Endothelial cell of umbilical vein (primary cell): ENCODE results near the gene RBM28. TPM values are rescaled to one million over a fixed set of nuclear protein-coding genes. Genes with fewer than 3 reads are reported as not detected.

Source experiments
- BruUV-seq: library from RNA; stranded (reverse); fragments of 400-500 nt; replicated peaks from 2 replicates; lab custom pipeline; 2021; lab: Mats Ljungman, UMichigan
- CTCF ChIA-PET: fragments of 300-600, 350-600 bp; sonication (Branson Sonifier 250); formaldehyde crosslinking; loops from one replicate; lab custom pipeline; 2021; ENCODE audit warnings: antibody characterized with exemption, inconsistent platforms; lab: Charles Lee
- POLR2A ChIA-PET: fragments of 300-600, 350-600 bp; sonication (Branson Sonifier 250); formaldehyde crosslinking; loops from one replicate; lab custom pipeline; 2021; ENCODE audit warnings: antibody characterized with exemption, inconsistent platforms; lab: Charles Lee
- DNase-seq: peaks from one replicate; pipeline ENCODE4 v3.0.0-alpha.2; 2011; ENCODE audit warnings: low read depth, low spot score
- FAIRE-seq: peaks from 2 replicates; lab custom pipeline; 2011; peaks lifted over from hg19 to GRCh38; lab: Jason Lieb, UNC
- H2AFZ ChIP-seq: 2 replicates; pipeline ENCODE4 v1.6.0; 2012; ENCODE audit warnings: low read depth, low read length, control low read depth, inconsistent platforms
- H3K27ac ChIP-seq: 2 replicates; pipeline ENCODE4 v1.5.1; 2011; ENCODE audit warnings: low read depth, mild to moderate bottlenecking, control low read depth, low read length, moderate library complexity; ENCODE audit not compliant: insufficient read depth
- H3K27me3 ChIP-seq, 2 experiments: 2 replicates each; pipeline versions ENCODE4 v1.6.0 to v1.6.1; 2011; ENCODE audit warnings: low read length in 2 of 2, mixed read lengths in 1 of 2; ENCODE audit not compliant: control insufficient read depth in 2 of 2, insufficient read depth in 2 of 2
- H3K36me3 ChIP-seq, 2 experiments: 2 replicates in 1 of 2; 3 replicates in 1 of 2; pipeline ENCODE4 v1.5.1; 2011; ENCODE audit warnings: low read length in 2 of 2, mild to moderate bottlenecking in 1 of 2, moderate library complexity in 1 of 2; ENCODE audit not compliant: control insufficient read depth in 2 of 2, insufficient read depth in 2 of 2; ENCODE audit errors: extremely low read depth in 1 of 2
- H3K4me1 ChIP-seq: 3 replicates; pipeline ENCODE4 v1.5.1; 2011; ENCODE audit warnings: mild to moderate bottlenecking, low read length; ENCODE audit not compliant: control insufficient read depth, insufficient read depth; ENCODE audit errors: extremely low read depth
- H3K4me2 ChIP-seq: 2 replicates; pipeline ENCODE4 v1.6.1; 2011; ENCODE audit warnings: low read length, control low read depth, mixed read lengths; ENCODE audit not compliant: insufficient read depth
- H3K4me3 ChIP-seq, 3 experiments: fragments of 200-600 bp in 1 of 3; sonication (generic), shearing (Covaris generic) in 1 of 3; replicated peaks in 1 of 3; 2 replicates each; pipeline ENCODE4 v1.5.1; 2011 to 2016; ENCODE audit warnings: control low read depth in 3 of 3, low read length in 3 of 3, mild to moderate bottlenecking in 2 of 3, inconsistent platforms in 1 of 3, low read depth in 1 of 3, moderate library complexity in 1 of 3; ENCODE audit not compliant: insufficient read depth in 1 of 3
- H3K79me2 ChIP-seq: 2 replicates; pipeline ENCODE4 v1.6.0; 2012; ENCODE audit warnings: low read length, inconsistent platforms; ENCODE audit not compliant: control insufficient read depth, insufficient read depth
- H3K9ac ChIP-seq: replicated peaks from 2 replicates; pipeline ENCODE3; 2011; ENCODE audit warnings: low read length, control low read depth; ENCODE audit not compliant: insufficient read depth; ENCODE audit errors: extremely low read depth
- H3K9me1 ChIP-seq: replicated peaks from 3 replicates; pipeline ENCODE4 v1.6.0; 2011; ENCODE audit warnings: mild to moderate bottlenecking, low read length; ENCODE audit not compliant: control insufficient read depth, insufficient read depth; ENCODE audit errors: extremely low read depth
- H3K9me3 ChIP-seq: replicated peaks from 2 replicates; pipeline ENCODE4 v1.5.1; 2012; ENCODE audit warnings: low read length, inconsistent platforms; ENCODE audit not compliant: control insufficient read depth, insufficient read depth
- H4K20me1 ChIP-seq: replicated peaks from 2 replicates; pipeline ENCODE3; 2011; ENCODE audit warnings: mild to moderate bottlenecking, low read length; ENCODE audit not compliant: control insufficient read depth, insufficient read depth; ENCODE audit errors: extremely low read depth
- EZH2 ChIP-seq: IDR thresholded peaks from 2 replicates; pipeline ENCODE4 v1.6.1; 2012; ENCODE audit warnings: borderline replicate concordance, low read depth, mild to moderate bottlenecking, moderate library complexity, low read length, inconsistent platforms; ENCODE audit not compliant: severe bottlenecking
- FOS ChIP-seq: IDR thresholded peaks from 2 replicates; pipeline ENCODE4 v1.6.1; 2011; ENCODE audit warnings: mild to moderate bottlenecking, low read length, moderate library complexity, borderline replicate concordance; ENCODE audit not compliant: insufficient read depth
- GATA2 ChIP-seq: IDR thresholded peaks from 2 replicates; pipeline ENCODE4 v1.7.0; 2011; ENCODE audit warnings: low read depth, mild to moderate bottlenecking, moderate library complexity, mixed read lengths, low read length; ENCODE audit not compliant: insufficient read length, insufficient read depth
- JUN ChIP-seq: IDR thresholded peaks from 2 replicates; pipeline ENCODE4 v1.6.1; 2011; ENCODE audit warnings: borderline replicate concordance, low read depth; ENCODE audit not compliant: insufficient read length, insufficient read depth
- MYC ChIP-seq: IDR thresholded peaks from one replicate; pipeline ENCODE4 v1.6.1; 2011; ENCODE audit warnings: mild to moderate bottlenecking, low read depth, low read length
- POLR2A ChIP-seq: IDR thresholded peaks from 2 replicates; pipeline ENCODE4 v1.6.1; 2012; ENCODE audit warnings: low read depth, mild to moderate bottlenecking, control low read depth, low read length
- POLR2AphosphoS5 ChIP-seq: IDR thresholded peaks from 2 replicates; pipeline ENCODE4 v1.6.1; 2012; ENCODE audit warnings: low read depth, mild to moderate bottlenecking, control low read depth, low read length, moderate library complexity; ENCODE audit not compliant: insufficient read depth
- dilution Hi-C: fragments of 300-500 bp; cut with MboI; formaldehyde crosslinking; loops from one replicate; pipeline ENCODE4 v1.15.0; 2019; ENCODE audit warnings: low sequenced_read_pairs; ENCODE audit not compliant: extremely low pct_ligation_motif_present
- intact Hi-C: fragments of 100-400 bp; cut with micrococcal nuclease; formaldehyde crosslinking; loops from one replicate; pipeline ENCODE4 v1.10.0; 2022
- polyA plus RNA-seq, 4 experiments: library from polyadenylated mRNA; depleted of rRNA in 3 of 4; stranded (reverse) in 3 of 4; unstranded in 1 of 4; fragments of >200 nt; gene quantifications; 2 replicates each; pipeline versions ENCODE4 v1.2.1 to v1.2.3, GENCODE V29; 2011 to 2012; ENCODE audit warnings: missing spikeins in 1 of 4
- total RNA-seq: library from RNA; stranded (reverse); gene quantifications from 2 replicates; pipeline ENCODE4 v1.2.3, GENCODE V29; 2021
- TF ChIP-seq, protein P1 (sequence below), 2 donors: IDR thresholded peaks; 1 replicate in 1 of 2; 2 replicates in 1 of 2; pipeline ENCODE4 v1.5.1; 2011; ENCODE audit warnings: low read length in 2 of 2, mild to moderate bottlenecking in 2 of 2, moderate library complexity in 2 of 2, control low read depth in 1 of 2, inconsistent platforms in 1 of 2, low read depth in 1 of 2; ENCODE audit not compliant: insufficient read depth in 1 of 2; ENCODE audit errors: extremely low read depth in 1 of 2
- TF ChIP-seq, protein P2 (sequence below): IDR thresholded peaks from 2 replicates; pipeline ENCODE4 v1.6.1; 2011; ENCODE audit not compliant: insufficient read depth, insufficient read length

Gene RBM28
- total and polyA plus RNA-seq, 2 donors (not counting 3 experiments of a cell fraction or from before 2014, with no cell fraction given): 11.6 to 58.7 TPM

DNA sequence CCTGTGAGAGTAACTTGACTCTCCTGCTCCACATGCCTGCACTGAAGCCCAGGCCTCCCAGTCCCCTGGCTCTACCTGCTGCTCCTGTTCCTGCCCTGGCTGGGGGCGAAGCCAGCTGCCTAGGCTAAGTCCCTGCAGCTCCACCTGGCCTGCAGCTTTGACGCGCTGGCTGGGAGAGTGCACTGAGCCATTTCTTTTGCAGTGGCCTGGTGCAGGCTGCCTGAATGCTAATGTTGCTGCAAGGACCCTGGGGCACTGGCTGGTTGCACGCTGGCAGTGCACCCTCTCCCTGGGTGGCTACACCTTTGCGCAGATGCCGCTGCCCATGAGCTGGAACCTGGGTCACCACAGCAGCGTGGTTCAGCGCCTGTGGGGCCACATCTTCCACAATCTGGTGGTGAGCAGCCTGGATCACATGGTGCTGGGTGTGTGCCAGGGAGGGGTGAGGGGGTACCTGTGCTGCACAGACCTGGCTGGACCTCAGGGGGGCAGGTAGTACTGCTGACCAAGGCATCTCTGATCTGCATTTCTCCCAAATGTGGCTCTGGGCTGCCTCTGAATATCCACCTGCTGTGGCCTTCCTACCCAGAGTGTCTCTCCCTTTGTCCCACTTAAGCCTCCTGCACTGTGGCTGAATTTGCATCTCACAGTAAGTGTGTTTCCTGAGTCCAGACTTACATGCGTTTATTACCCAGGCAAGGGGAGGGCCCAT, 46.1 kb upstream of the RBM28 start:
- dilution Hi-C loops: no loop called here
- Histone ChIP-seq H3K9me1 (no peaks in the 10 kb centered on the region), H2AFZ (no peak overlapping the region), H3K36me3 (peaks cover 2 to 15% of the 10 kb centered on the region in 2 experiments), H4K20me1 (no peaks in the 10 kb centered on the region), H3K4me3 (no peak overlapping the region), H3K27ac (no peak overlapping the region), H3K4me1 (no peaks in the 10 kb centered on the region), H3K4me2 (no peak overlapping the region), H3K9me3 (no peaks in the 10 kb centered on the region), H3K79me2 (no peaks in the 10 kb centered on the region), H3K27me3 (peaks cover 0 to 5% of the 10 kb centered on the region in 2 experiments), H3K9ac (no peak overlapping the region)
- TF ChIP-seq POLR2AphosphoS5: no peak
- POLR2A ChIA-PET: no interaction called here
- CTCF ChIA-PET: interaction anchor here (0.6 to 20.6 kb wide), 8 partner anchors 8 to 72 kb away, joined by 3 to 778 read pairs (median 6); partner anchors contain the start of gene RBM28
- no TSS peak for BruUV-seq
- FAIRE-seq (no peak), DNase-seq (no peak)
- intact Hi-C loops: no loop called here

DNA sequence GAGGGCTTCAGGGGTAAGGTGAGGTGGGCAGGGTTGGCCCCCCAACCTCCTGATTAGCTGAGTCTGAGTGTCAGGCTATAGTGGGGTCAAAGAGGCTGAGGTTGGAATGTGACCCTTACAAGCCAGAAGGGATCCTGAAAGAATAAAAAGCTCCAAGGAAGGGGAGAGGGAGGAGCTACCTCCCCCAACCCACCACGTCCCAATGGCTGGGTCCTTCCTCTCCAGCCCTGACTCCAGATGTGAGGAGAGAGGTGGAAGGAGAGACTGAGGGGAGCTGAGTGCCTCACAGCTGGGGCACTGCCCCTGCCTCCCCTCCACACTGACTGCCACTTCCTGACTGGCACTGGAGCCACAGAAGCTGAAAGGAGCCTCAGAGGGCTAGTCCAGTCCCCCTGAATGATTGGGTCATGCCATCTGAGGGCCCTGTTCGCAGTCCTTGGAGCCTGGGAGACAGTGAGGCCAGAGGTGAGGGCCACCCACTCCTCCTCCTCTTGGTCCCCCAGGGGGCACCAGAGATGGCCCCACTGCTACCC, 45.4 kb upstream of the RBM28 start:
- H3K4me3 ChIP-seq: no peak overlapping the region
- peaks cover 0 to 5% of the 10 kb centered on the region in 2 experiments for H3K27me3 ChIP-seq
- no peak overlapping the region for H2AFZ ChIP-seq
- no peaks in the 10 kb centered on the region for H3K9me3 ChIP-seq
- BruUV-seq: no TSS peak
- no peak for DNase-seq
- peaks cover 2 to 10% of the 10 kb centered on the region in 2 experiments for H3K36me3 ChIP-seq
- ChIA-PET CTCF (interaction anchor here (0.6 to 20.6 kb wide), 7 partner anchors 9 to 72 kb away, joined by 3 to 778 read pairs (median 4); partner anchors contain the start of gene RBM28), POLR2A (no interaction called here)
- no peaks in the 10 kb centered on the region for H3K9me1 ChIP-seq
- H3K27ac ChIP-seq: no peak overlapping the region
- H4K20me1 ChIP-seq: no peaks in the 10 kb centered on the region
- intact Hi-C loops: no loop called here
- TF ChIP-seq POLR2A (no peak), GATA2 (no peak), POLR2AphosphoS5 (no peak), JUN (no peak), FOS (no peak), MYC (no peak), EZH2 (no peak)
- TF ChIP-seq, protein P1, sequence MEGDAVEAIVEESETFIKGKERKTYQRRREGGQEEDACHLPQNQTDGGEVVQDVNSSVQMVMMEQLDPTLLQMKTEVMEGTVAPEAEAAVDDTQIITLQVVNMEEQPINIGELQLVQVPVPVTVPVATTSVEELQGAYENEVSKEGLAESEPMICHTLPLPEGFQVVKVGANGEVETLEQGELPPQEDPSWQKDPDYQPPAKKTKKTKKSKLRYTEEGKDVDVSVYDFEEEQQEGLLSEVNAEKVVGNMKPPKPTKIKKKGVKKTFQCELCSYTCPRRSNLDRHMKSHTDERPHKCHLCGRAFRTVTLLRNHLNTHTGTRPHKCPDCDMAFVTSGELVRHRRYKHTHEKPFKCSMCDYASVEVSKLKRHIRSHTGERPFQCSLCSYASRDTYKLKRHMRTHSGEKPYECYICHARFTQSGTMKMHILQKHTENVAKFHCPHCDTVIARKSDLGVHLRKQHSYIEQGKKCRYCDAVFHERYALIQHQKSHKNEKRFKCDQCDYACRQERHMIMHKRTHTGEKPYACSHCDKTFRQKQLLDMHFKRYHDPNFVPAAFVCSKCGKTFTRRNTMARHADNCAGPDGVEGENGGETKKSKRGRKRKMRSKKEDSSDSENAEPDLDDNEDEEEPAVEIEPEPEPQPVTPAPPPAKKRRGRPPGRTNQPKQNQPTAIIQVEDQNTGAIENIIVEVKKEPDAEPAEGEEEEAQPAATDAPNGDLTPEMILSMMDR (IDR thresholded peaks at IDR 0.05; ENCODE audit: extremely low read depth in 1 of 2, insufficient read depth in 1 of 2, low read depth in 1 of 2, low read length in 2 of 2): no peak
- TF ChIP-seq, protein P2, sequence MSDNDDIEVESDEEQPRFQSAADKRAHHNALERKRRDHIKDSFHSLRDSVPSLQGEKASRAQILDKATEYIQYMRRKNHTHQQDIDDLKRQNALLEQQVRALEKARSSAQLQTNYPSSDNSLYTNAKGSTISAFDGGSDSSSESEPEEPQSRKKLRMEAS: no peak
- no peak for FAIRE-seq
- no peaks in the 10 kb centered on the region for H3K79me2 ChIP-seq
- H3K4me1 ChIP-seq: no peaks in the 10 kb centered on the region
- H3K4me2 ChIP-seq: no peak overlapping the region
- H3K9ac ChIP-seq: no peak overlapping the region
- dilution Hi-C loops: no loop called here
